ENCODE results near the gene RPS14. TPM values are rescaled to one million over a fixed set of nuclear protein-coding genes. Genes with fewer than 3 reads are reported as not detected.

Gene RPS14
- total RNA-seq, 4 donors from 2014 or later = 1,098 to 4,026 (median 2,484) TPM

DNA sequence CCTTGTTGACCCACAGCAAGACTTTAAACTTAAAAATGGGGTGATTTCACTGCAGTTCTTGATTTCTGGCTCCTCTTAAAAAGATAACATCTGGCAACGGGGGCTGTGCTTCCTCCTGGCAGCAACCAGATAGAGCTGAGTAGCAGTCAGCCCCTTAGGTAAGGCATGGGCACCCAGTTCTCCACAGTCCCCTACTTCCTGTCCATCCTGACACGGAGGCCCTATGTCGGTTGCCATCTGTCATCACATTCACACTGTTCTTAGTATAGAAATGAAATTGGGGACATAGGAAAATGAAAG lies 48.5 kb downstream of the RPS14 start:
- no peaks in the 10 kb centered on the region for H3K27me3 ChIP-seq
- no peak overlapping the region for H3K4me3 ChIP-seq
- 66% methylated on average over 3 of the region's 3 CpGs; no CpG with 5 or more reads in 1 of the 2 donors for WGBS, 2 donors
- no peak for DNase-seq
- no peak for TF ChIP-seq POLR2A (IDR thresholded peaks at IDR 0.05)
- TF ChIP-seq, protein P1, sequence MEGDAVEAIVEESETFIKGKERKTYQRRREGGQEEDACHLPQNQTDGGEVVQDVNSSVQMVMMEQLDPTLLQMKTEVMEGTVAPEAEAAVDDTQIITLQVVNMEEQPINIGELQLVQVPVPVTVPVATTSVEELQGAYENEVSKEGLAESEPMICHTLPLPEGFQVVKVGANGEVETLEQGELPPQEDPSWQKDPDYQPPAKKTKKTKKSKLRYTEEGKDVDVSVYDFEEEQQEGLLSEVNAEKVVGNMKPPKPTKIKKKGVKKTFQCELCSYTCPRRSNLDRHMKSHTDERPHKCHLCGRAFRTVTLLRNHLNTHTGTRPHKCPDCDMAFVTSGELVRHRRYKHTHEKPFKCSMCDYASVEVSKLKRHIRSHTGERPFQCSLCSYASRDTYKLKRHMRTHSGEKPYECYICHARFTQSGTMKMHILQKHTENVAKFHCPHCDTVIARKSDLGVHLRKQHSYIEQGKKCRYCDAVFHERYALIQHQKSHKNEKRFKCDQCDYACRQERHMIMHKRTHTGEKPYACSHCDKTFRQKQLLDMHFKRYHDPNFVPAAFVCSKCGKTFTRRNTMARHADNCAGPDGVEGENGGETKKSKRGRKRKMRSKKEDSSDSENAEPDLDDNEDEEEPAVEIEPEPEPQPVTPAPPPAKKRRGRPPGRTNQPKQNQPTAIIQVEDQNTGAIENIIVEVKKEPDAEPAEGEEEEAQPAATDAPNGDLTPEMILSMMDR (IDR thresholded peaks at IDR 0.05) = no peak
- no peak overlapping the region for H3K27ac ChIP-seq
- peaks cover 24 to 100% (median 27%) of the 10 kb centered on the region in 3 donors for H3K36me3 ChIP-seq
- intact Hi-C loops (cut with DNase I) = no loop called here
- H3K4me1 ChIP-seq = peaks cover 0 to under 1% (median 0%) of the 10 kb centered on the region in 3 donors
- H3K9me3 ChIP-seq = no peaks in the 10 kb centered on the region

DNA sequence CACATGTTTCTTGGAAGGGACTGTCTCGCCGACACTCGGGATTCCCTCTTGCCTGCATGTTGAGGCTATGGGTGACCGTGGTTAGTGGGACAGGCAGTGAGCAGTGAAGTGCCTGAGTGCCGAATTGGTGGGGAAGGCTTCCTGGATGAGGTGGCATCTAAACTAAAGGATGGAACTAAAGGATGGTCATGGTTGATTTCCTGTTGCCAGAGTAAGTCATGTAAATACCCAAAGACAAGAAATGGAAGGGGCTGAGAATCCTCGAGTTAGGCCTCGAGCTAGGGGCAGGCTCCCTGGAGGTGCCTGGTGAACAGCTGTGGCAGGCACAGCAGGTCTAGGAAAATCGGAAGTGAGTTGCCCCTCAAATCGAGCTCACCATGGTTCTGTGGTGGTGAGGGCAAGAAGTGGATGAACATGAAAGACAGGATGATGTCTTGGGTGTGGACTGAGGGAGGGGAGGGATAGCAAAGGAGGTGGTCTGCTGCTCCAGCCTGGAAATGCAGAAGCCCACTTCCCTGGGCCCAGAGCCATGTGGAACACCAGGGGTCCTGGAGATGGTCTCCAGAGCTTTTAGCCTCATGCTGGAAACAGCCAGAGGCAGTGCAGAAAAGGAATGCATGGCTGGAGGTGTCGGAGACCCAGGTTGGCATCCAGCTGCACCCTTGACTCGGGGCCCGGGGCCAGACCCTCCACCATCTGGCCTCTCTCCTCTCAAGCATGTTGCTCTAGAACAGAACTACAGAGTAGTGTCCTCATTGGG lies 49.0 kb downstream of the RPS14 start:
- DNase-seq = no peak
- Histone ChIP-seq H3K27ac (no peak overlapping the region), H3K36me3 (peaks cover 23 to 100% (median 28%) of the 10 kb centered on the region in 3 donors), H3K27me3 (no peaks in the 10 kb centered on the region), H3K9me3 (no peaks in the 10 kb centered on the region), H3K4me3 (no peak overlapping the region), H3K4me1 (no peaks in the 10 kb centered on the region)
- 76 to 78% methylated on average over 10 to 11 of the region's 12 CpGs for WGBS, 2 donors
- intact Hi-C loops (cut with DNase I) = no loop called here
- TF ChIP-seq POLR2A (IDR thresholded peaks at IDR 0.05) = no peak
- TF ChIP-seq, protein P1 (IDR thresholded peaks at IDR 0.05) = no peak

DNA sequence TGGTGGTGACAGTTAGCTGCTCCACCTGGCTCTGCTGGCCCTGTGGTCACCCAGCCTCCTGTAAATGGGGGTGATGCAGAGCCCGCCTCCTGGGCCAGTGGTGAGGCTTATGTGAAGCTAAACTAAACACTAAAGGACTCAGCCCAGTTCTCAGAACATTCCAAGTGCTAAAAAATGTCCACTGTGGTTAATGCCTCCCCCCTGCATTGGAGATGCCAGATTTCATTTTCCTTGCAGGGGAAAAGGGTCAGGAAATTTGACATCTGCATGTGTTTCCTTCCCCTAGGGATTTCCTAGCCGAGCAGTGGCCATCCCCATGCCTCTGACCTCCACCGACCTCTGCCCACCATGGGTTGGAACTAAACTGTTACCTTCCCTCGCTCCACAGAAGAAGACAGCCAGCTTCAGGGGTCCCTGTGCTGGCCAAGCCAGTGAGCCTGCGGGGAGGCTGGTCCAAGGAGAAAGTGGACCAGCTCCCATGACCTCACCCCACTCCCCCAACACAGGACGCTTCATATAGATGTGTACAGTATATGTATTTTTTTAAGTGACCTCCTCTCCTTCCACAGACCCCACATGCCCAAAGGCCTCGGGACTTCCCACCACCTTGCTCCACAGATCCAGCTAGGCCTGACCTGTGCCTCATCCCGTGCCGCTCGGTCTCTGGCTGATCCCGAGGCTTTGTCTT lies 49.9 kb downstream of the RPS14 start:
- WGBS, 2 donors = 74 to 85% methylated on average over 8 to 11 of the region's 11 CpGs
- Histone ChIP-seq H3K36me3 (peaks cover 20 to 100% (median 26%) of the 10 kb centered on the region in 3 donors), H3K4me3 (no peak overlapping the region), H3K27ac (no peak overlapping the region), H3K9me3 (no peaks in the 10 kb centered on the region), H3K4me1 (no peaks in the 10 kb centered on the region), H3K27me3 (no peaks in the 10 kb centered on the region)
- no peak for DNase-seq
- intact Hi-C loops (cut with DNase I) = no loop called here
- TF ChIP-seq POLR2A (IDR thresholded peaks at IDR 0.05) = no peak
- TF ChIP-seq, protein P1 (IDR thresholded peaks at IDR 0.05) = no peak

DNA sequence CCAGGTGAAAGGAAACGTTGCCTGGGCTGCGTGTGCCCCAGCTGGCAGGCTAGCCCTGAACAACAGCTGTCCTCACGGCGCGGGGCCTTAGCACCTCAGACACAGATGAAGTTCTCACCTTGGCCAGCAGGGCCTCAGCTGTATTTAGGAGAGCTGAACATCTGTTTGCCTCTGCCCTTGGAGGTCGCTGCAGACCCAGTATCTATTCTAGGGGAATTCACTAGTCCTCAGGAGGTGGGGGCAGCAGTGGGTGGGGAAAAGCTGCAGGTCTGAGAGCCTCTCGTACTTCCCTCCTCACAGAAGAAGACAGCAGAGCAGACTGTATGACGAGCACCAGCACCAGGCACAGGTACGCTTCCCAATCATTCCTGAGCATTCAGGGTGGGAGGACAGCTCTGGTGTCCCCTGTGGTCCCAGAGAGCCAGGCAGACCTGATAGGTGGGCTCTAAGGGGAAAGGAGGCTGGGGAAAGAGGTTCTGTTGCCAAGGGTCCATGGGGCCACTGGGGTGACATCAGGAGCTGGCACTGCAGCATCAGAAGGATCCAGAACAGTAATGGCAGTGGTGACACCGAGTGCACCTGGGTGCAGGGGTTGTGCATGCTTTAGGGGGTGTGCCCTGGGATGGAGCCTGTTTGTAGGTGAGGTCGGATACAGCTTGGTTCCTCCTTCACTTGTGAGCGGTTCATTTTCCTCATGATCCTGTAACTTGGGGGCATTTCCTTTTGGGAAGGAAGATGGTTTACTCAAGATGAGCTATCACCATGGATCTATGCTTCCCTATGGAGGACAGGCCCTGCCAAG lies 50.6 kb downstream of the RPS14 start:
- no peak for DNase-seq
- Histone ChIP-seq H3K9me3 (no peaks in the 10 kb centered on the region), H3K4me1 (no peaks in the 10 kb centered on the region), H3K4me3 (no peak overlapping the region), H3K27ac (no peak overlapping the region), H3K36me3 (peaks cover 24 to 100% (median 25%) of the 10 kb centered on the region in 3 donors), H3K27me3 (no peaks in the 10 kb centered on the region)
- intact Hi-C loops (cut with DNase I) = no loop called here
- TF ChIP-seq, protein P1 (IDR thresholded peaks at IDR 0.05) = peak in 5 of 6 experiments; percentile 18 to 50 (median 32)
- TF ChIP-seq POLR2A (IDR thresholded peaks at IDR 0.05) = no peak
- 66 to 71% methylated on average over 9 to 12 of the region's 12 CpGs for WGBS, 2 donors

Data from esophagus squamous epithelium (tissue), 5 donors.